22Rv1 (cell line): ENCODE data around the gene NRG3.

Experiments
- H3K27ac ChIP-seq: fragments of 450-650 bp; 2 replicates; pipeline ENCODE4 v1.5.1; 2017
- CTCF ChIP-seq: fragments of 450-650 bp; IDR thresholded peaks from 2 replicates; pipeline ENCODE4 v1.5.1; 2017; ENCODE audit warnings: mild to moderate bottlenecking
- ZFX ChIP-seq: fragments of 450-650 bp; IDR thresholded peaks from 2 replicates; pipeline ENCODE4 v1.6.1; 2017; ENCODE audit warnings: antibody characterized with exemption, borderline replicate concordance

The NRG3 gene

GRCh38 chr10:82160307-82160706, 285.3 kb downstream of the NRG3 start:
- H3K27ac ChIP-seq, result no peak overlapping the region
- TF ChIP-seq CTCF (no peak), ZFX (no peak)

GRCh38 chr10:82161264-82161663, 286.3 kb downstream of the NRG3 start:
- H3K27ac ChIP-seq, result no peak overlapping the region
- TF ChIP-seq ZFX (no peak), CTCF (no peak)

- H3K27ac ChIP-seq, result no peak overlapping the region
- TF ChIP-seq ZFX (no peak), CTCF (no peak)
Measured at GRCh38 chr10:82162549-82163195, 287.7 kb downstream of the NRG3 start.

- no peak overlapping the region for H3K27ac ChIP-seq
- TF ChIP-seq ZFX (no peak), CTCF (no peak)
Measured at GRCh38 chr10:82171899-82172298, 296.9 kb downstream of the NRG3 start.

GRCh38 chr10:82176587-82176986, 301.6 kb downstream of the NRG3 start:
- H3K27ac ChIP-seq, result no peak overlapping the region
- TF ChIP-seq CTCF (no peak), ZFX (no peak)

- no peak overlapping the region for H3K27ac ChIP-seq
- TF ChIP-seq ZFX, result no peak
- TF ChIP-seq CTCF, result no peak
Measured at GRCh38 chr10:82190432-82191260, 315.7 kb downstream of the NRG3 start.

GRCh38 chr10:82191653-82192052, 316.7 kb downstream of the NRG3 start:
- no peak overlapping the region for H3K27ac ChIP-seq
- TF ChIP-seq ZFX (no peak), CTCF (no peak)
